ENCODE results near the gene ACACB.

Gene ACACB

GRCh38 chr12:109087250-109087649, 29.1 kb upstream of the ACACB start:
- in situ Hi-C loops (cut with MboI; ENCODE audit: low pct_unique_long_range_greater_than_20kb, low sequenced_read_pairs, unreplicated experiment) = loop anchor here (25.0 kb wide), 2 partner anchors 225 to 425 kb away; partner anchors contain the start of gene SSH1
- TF ChIP-seq CTCF (IDR thresholded peaks at IDR 0.05; ENCODE audit: extremely low read depth, insufficient read depth, missing control alignments) = no peak
- no peak for DNase-seq (ENCODE audit: low spot score)

GRCh38 chr12:109088818-109089217, 27.6 kb upstream of the ACACB start:
- TF ChIP-seq CTCF (IDR thresholded peaks at IDR 0.05; ENCODE audit: extremely low read depth, insufficient read depth, missing control alignments) = no peak
- DNase-seq (ENCODE audit: low spot score) = no peak
- in situ Hi-C loops (cut with MboI; ENCODE audit: low pct_unique_long_range_greater_than_20kb, low sequenced_read_pairs, unreplicated experiment) = loop anchor here (25.0 kb wide), 2 partner anchors 227 to 427 kb away; partner anchors contain the start of gene SSH1

GRCh38 chr12:109089683-109090082, 26.7 kb upstream of the ACACB start:
- in situ Hi-C loops (cut with MboI; ENCODE audit: low pct_unique_long_range_greater_than_20kb, low sequenced_read_pairs, unreplicated experiment) = loop anchor here (25.0 kb wide), 2 partner anchors 227 to 427 kb away; partner anchors contain the start of gene SSH1
- TF ChIP-seq CTCF (IDR thresholded peaks at IDR 0.05; ENCODE audit: extremely low read depth, insufficient read depth, missing control alignments) = no peak
- no peak for DNase-seq (ENCODE audit: low spot score)

GRCh38 chr12:109092497-109093021, 23.8 kb upstream of the ACACB start:
- DNase-seq (ENCODE audit: low spot score) = no peak
- in situ Hi-C loops (cut with MboI; ENCODE audit: low pct_unique_long_range_greater_than_20kb, low sequenced_read_pairs, unreplicated experiment) = loop anchor here (25.0 kb wide), 2 partner anchors 230 to 430 kb away; partner anchors contain the start of gene SSH1
- no peak for TF ChIP-seq CTCF (IDR thresholded peaks at IDR 0.05; ENCODE audit: extremely low read depth, insufficient read depth, missing control alignments)

GRCh38 chr12:109093022-109093918, 23.1 kb upstream of the ACACB start, which contains the start of gene ALKBH2:
TSS of gene ALKBH2 (minus strand) at chr12:109093472. CDS start at chr12:109092786, 686 bp downstream.
- DNase-seq (ENCODE audit: low spot score) = peak; percentile 90
- peak; percentile 98 for TF ChIP-seq CTCF (IDR thresholded peaks at IDR 0.05; ENCODE audit: extremely low read depth, insufficient read depth, missing control alignments)
- in situ Hi-C loops (cut with MboI; ENCODE audit: low pct_unique_long_range_greater_than_20kb, low sequenced_read_pairs, unreplicated experiment) = loop anchor here (25.0 kb wide), 2 partner anchors 231 to 431 kb away; partner anchors contain the start of gene SSH1

GRCh38 chr12:109097140-109097434, 19.3 kb upstream of the ACACB start:
- no peak for DNase-seq (ENCODE audit: low spot score)
- no peak for TF ChIP-seq CTCF (IDR thresholded peaks at IDR 0.05; ENCODE audit: extremely low read depth, insufficient read depth, missing control alignments)
- in situ Hi-C loops (cut with MboI; ENCODE audit: low pct_unique_long_range_greater_than_20kb, low sequenced_read_pairs, unreplicated experiment) = loop anchor here (25.0 kb wide), 2 partner anchors 235 to 435 kb away; partner anchors contain the start of gene SSH1

All from GM13977 (cell line).